ENCODE measurements around the gene NDUFS6.

NDUFS6 gene

DNA sequence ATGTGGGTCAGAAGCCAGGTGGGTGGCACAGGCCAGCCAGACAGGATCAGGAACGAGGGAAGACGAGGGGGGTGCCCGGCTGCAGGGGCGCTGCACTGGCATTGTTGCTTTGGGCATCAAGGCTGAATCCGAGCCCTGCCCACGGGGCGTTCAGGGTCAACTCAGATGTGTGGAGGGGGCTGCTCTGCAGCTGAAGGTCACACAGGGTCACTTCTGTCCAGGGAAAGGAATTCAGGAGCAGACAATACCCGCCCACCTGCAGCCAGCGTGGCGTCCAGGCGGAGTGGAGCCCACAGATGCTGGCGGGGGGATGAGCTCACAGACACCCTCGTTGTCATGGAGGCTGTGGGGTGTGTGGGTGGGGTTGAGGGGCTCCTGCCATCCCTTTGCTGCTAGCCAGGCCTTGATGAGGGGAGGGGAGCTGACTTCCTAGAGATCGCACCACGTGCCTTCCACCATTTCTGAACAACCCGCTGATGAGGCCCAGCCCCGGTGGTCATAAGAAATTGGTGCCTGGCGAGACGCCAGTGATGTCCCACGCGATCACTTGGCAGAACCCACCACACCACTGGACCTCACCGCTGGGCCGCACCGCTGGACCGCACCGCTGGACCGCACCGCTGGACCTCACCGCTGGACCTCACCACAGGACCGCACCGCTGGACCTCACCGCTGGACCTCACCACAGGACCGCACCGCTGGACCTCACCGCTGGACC lies 32.8 kb upstream of the NDUFS6 start:
- Histone ChIP-seq H4K8ac (ENCODE audit: low read depth, low read length) (no peak overlapping the region), H3K18ac (ENCODE audit: low read length) (no peak overlapping the region), H4K5ac (ENCODE audit: low read length) (no peak overlapping the region), H3K79me1 (ENCODE audit: low read length) (no peaks in the 10 kb centered on the region), H3K36me3 (ENCODE audit: control insufficient read depth, insufficient read depth, low read length) (no peaks in the 10 kb centered on the region), H3K27me3 (ENCODE audit: insufficient read depth, low read length, poor library complexity) (no peaks in the 10 kb centered on the region), H2BK5ac (ENCODE audit: low read length) (no peak overlapping the region), H2AK5ac (ENCODE audit: low read length) (no peak overlapping the region), H3K4me2 (ENCODE audit: low read length) (no peak overlapping the region), H3K79me2 (ENCODE audit: control insufficient read depth, insufficient read depth, low read length) (no peaks in the 10 kb centered on the region), H3K56ac (ENCODE audit: low read length) (no peak overlapping the region), H3K23ac (ENCODE audit: low read length) (no peak overlapping the region), H2BK15ac (replicated peaks; ENCODE audit: low read depth) (no peak overlapping the region), H3K4me1 (ENCODE audit: control insufficient read depth, low read depth, low read length) (no peaks in the 10 kb centered on the region), H2BK120ac (ENCODE audit: low read depth, low read length) (no peak overlapping the region), H3K9ac (ENCODE audit: low read length) (no peak overlapping the region), H3K4me3 (ENCODE audit: low read length) (no peak overlapping the region), H3K4ac (ENCODE audit: low read depth, low read length) (no peak overlapping the region), H3K27ac (ENCODE audit: low read depth, low read length) (no peak overlapping the region)
- no CpG with 5 or more reads among the region's 35 CpGs for WGBS (ENCODE audit: extremely low coverage, insufficient coverage, low lambda C conversion rate)
- DNase-seq, result no peak

GRCh38 chr5:1769017-1769640 lies 32.1 kb upstream of the NDUFS6 start:
- no peak overlapping the region for H2BK15ac ChIP-seq (replicated peaks; ENCODE audit: low read depth)
- no peaks in the 10 kb centered on the region for H3K79me1 ChIP-seq (ENCODE audit: low read length)
- H4K5ac ChIP-seq (ENCODE audit: low read length), result no peak overlapping the region
- no CpG with 5 or more reads among the region's 54 CpGs for WGBS (ENCODE audit: extremely low coverage, insufficient coverage, low lambda C conversion rate)
- H3K27ac ChIP-seq (ENCODE audit: low read depth, low read length), result no peak overlapping the region
- no peak overlapping the region for H3K9ac ChIP-seq (ENCODE audit: low read length)
- H3K36me3 ChIP-seq (ENCODE audit: control insufficient read depth, insufficient read depth, low read length), result no peaks in the 10 kb centered on the region
- no peaks in the 10 kb centered on the region for H3K4me1 ChIP-seq (ENCODE audit: control insufficient read depth, low read depth, low read length)
- no peak overlapping the region for H3K18ac ChIP-seq (ENCODE audit: low read length)
- DNase-seq, result no peak
- no peak overlapping the region for H3K23ac ChIP-seq (ENCODE audit: low read length)
- H4K8ac ChIP-seq (ENCODE audit: low read depth, low read length), result no peak overlapping the region
- no peak overlapping the region for H3K4me3 ChIP-seq (ENCODE audit: low read length)
- no peak overlapping the region for H3K4me2 ChIP-seq (ENCODE audit: low read length)
- H3K27me3 ChIP-seq (ENCODE audit: insufficient read depth, low read length, poor library complexity), result no peaks in the 10 kb centered on the region
- no peak overlapping the region for H2BK5ac ChIP-seq (ENCODE audit: low read length)
- no peak overlapping the region for H3K56ac ChIP-seq (ENCODE audit: low read length)
- no peaks in the 10 kb centered on the region for H3K79me2 ChIP-seq (ENCODE audit: control insufficient read depth, insufficient read depth, low read length)
- no peak overlapping the region for H3K4ac ChIP-seq (ENCODE audit: low read depth, low read length)
- H2BK120ac ChIP-seq (ENCODE audit: low read depth, low read length), result no peak overlapping the region
- no peak overlapping the region for H2AK5ac ChIP-seq (ENCODE audit: low read length)

- DNase-seq, result no peak
- Histone ChIP-seq H3K9ac (ENCODE audit: low read length) (no peak overlapping the region), H4K5ac (ENCODE audit: low read length) (no peak overlapping the region), H3K79me1 (ENCODE audit: low read length) (no peaks in the 10 kb centered on the region), H3K27ac (ENCODE audit: low read depth, low read length) (no peak overlapping the region), H2AK5ac (ENCODE audit: low read length) (no peak overlapping the region), H3K56ac (ENCODE audit: low read length) (no peak overlapping the region), H3K79me2 (ENCODE audit: control insufficient read depth, insufficient read depth, low read length) (no peaks in the 10 kb centered on the region), H3K18ac (ENCODE audit: low read length) (no peak overlapping the region), H3K23ac (ENCODE audit: low read length) (no peak overlapping the region), H3K36me3 (ENCODE audit: control insufficient read depth, insufficient read depth, low read length) (no peaks in the 10 kb centered on the region), H3K27me3 (ENCODE audit: insufficient read depth, low read length, poor library complexity) (no peaks in the 10 kb centered on the region), H4K8ac (ENCODE audit: low read depth, low read length) (no peak overlapping the region), H2BK15ac (replicated peaks; ENCODE audit: low read depth) (no peak overlapping the region), H3K4me2 (ENCODE audit: low read length) (no peak overlapping the region), H3K4me3 (ENCODE audit: low read length) (no peak overlapping the region), H3K4ac (ENCODE audit: low read depth, low read length) (no peak overlapping the region), H2BK120ac (ENCODE audit: low read depth, low read length) (no peak overlapping the region), H2BK5ac (ENCODE audit: low read length) (no peak overlapping the region), H3K4me1 (ENCODE audit: control insufficient read depth, low read depth, low read length) (no peaks in the 10 kb centered on the region)
- no CpG with 5 or more reads among the region's 30 CpGs for WGBS (ENCODE audit: extremely low coverage, insufficient coverage, low lambda C conversion rate)
These were observed 31.3 kb upstream of the NDUFS6 start for GRCh38 chr5:1769752-1770442.

DNA sequence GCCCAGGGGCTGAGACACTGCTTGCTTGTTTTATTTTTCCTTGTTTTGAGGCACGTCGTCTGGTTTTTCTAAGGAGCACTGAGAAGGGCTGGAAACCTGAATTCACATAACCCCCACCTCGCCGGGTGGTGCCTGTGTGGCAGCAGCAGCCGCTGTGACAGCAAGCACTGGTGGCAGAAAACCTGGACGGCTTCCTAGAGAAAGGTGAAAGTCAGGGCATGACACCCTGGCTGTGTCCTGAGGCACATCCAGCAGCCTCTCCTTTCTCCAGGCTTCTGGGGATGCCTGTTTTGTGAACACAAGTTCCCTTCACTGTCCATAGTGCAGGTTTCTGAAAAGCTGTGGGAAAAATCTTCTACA lies 30.8 kb upstream of the NDUFS6 start:
- Histone ChIP-seq H3K9ac (ENCODE audit: low read length) (no peak overlapping the region), H3K4me1 (ENCODE audit: control insufficient read depth, low read depth, low read length) (no peaks in the 10 kb centered on the region), H3K56ac (ENCODE audit: low read length) (no peak overlapping the region), H3K27me3 (ENCODE audit: insufficient read depth, low read length, poor library complexity) (no peaks in the 10 kb centered on the region), H3K23ac (ENCODE audit: low read length) (no peak overlapping the region), H3K18ac (ENCODE audit: low read length) (no peak overlapping the region), H3K4me2 (ENCODE audit: low read length) (no peak overlapping the region), H3K79me1 (ENCODE audit: low read length) (no peaks in the 10 kb centered on the region), H4K8ac (ENCODE audit: low read depth, low read length) (no peak overlapping the region), H2BK5ac (ENCODE audit: low read length) (no peak overlapping the region), H3K36me3 (ENCODE audit: control insufficient read depth, insufficient read depth, low read length) (no peaks in the 10 kb centered on the region), H3K27ac (ENCODE audit: low read depth, low read length) (no peak overlapping the region), H2AK5ac (ENCODE audit: low read length) (no peak overlapping the region), H3K79me2 (ENCODE audit: control insufficient read depth, insufficient read depth, low read length) (no peaks in the 10 kb centered on the region), H3K4me3 (ENCODE audit: low read length) (no peak overlapping the region), H3K4ac (ENCODE audit: low read depth, low read length) (no peak overlapping the region), H2BK15ac (replicated peaks; ENCODE audit: low read depth) (no peak overlapping the region), H2BK120ac (ENCODE audit: low read depth, low read length) (no peak overlapping the region), H4K5ac (ENCODE audit: low read length) (no peak overlapping the region)
- WGBS (ENCODE audit: extremely low coverage, insufficient coverage, low lambda C conversion rate), result no CpG with 5 or more reads among the region's 6 CpGs
- DNase-seq, result no peak

- Histone ChIP-seq H3K23ac (ENCODE audit: low read length) (peak overlapping the region; percentile 24), H3K4me1 (ENCODE audit: control insufficient read depth, low read depth, low read length) (no peaks in the 10 kb centered on the region), H3K9ac (ENCODE audit: low read length) (no peak overlapping the region), H4K5ac (ENCODE audit: low read length) (no peak overlapping the region), H3K79me2 (ENCODE audit: control insufficient read depth, insufficient read depth, low read length) (no peaks in the 10 kb centered on the region), H3K27ac (ENCODE audit: low read depth, low read length) (no peak overlapping the region), H2BK120ac (ENCODE audit: low read depth, low read length) (no peak overlapping the region), H2BK5ac (ENCODE audit: low read length) (no peak overlapping the region), H3K27me3 (ENCODE audit: insufficient read depth, low read length, poor library complexity) (no peaks in the 10 kb centered on the region), H3K4me2 (ENCODE audit: low read length) (no peak overlapping the region), H3K79me1 (ENCODE audit: low read length) (no peaks in the 10 kb centered on the region), H2AK5ac (ENCODE audit: low read length) (no peak overlapping the region), H3K18ac (ENCODE audit: low read length) (no peak overlapping the region), H3K56ac (ENCODE audit: low read length) (no peak overlapping the region), H2BK15ac (replicated peaks; ENCODE audit: low read depth) (no peak overlapping the region), H3K36me3 (ENCODE audit: control insufficient read depth, insufficient read depth, low read length) (no peaks in the 10 kb centered on the region), H4K8ac (ENCODE audit: low read depth, low read length) (no peak overlapping the region), H3K4me3 (ENCODE audit: low read length) (no peak overlapping the region), H3K4ac (ENCODE audit: low read depth, low read length) (no peak overlapping the region)
- DNase-seq, result no peak
- WGBS (ENCODE audit: extremely low coverage, insufficient coverage, low lambda C conversion rate), result no CpG with 5 or more reads among the region's 20 CpGs
These were observed 29.8 kb upstream of the NDUFS6 start for GRCh38 chr5:1771149-1772065.

Measured in mesendoderm (in vitro differentiated cells).